C4-2B (cell line): ENCODE measurements around the gene FAM89B.

Source experiments
- H3K27ac ChIP-seq: fragments of 450-650 bp; 2 replicates; pipeline ENCODE4 v1.5.1; 2017
- ZFX ChIP-seq: fragments of 450-650 bp; IDR thresholded peaks from 2 replicates; pipeline ENCODE4 v1.6.1; 2017
- TF ChIP-seq, protein P1 (sequence below): fragments of 450-650 bp; conservative IDR thresholded peaks from 2 replicates; pipeline ENCODE4 v1.5.1; 2017; ENCODE audit warnings: mild to moderate bottlenecking

The FAM89B gene

DNA sequence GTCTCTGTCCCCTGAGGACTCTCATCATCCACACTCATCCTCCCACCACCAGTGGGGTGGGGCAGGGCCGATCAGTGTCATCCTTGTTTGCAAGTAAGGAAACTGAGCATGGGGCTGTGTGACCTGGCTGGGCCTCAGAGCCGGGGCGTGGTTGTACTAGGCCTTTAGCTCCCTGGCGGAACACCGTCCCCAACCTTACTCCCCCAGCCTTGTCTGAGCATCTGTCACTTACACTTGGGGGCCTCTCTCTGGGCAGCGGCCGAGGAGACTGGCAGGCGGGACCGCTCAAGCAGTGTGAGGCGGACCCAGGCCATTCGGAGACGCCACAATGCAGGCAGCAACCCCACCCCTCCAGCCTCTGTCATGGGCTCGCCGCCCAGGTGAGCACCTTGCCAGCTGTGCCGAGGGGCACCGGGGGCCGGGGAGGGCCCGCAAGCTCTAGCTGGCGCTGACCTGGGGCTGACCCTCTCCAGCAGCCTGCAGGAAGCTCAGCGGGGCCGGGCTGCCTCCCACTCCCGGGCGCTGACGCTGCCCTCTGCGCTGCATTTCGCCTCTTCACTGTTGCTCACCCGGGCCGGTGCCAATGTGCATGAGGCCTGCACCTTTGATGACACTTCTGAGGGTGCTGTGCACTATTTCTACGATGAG, 47.1 kb downstream of the FAM89B start:
- H3K27ac ChIP-seq: no peak overlapping the region
- TF ChIP-seq, protein P1, sequence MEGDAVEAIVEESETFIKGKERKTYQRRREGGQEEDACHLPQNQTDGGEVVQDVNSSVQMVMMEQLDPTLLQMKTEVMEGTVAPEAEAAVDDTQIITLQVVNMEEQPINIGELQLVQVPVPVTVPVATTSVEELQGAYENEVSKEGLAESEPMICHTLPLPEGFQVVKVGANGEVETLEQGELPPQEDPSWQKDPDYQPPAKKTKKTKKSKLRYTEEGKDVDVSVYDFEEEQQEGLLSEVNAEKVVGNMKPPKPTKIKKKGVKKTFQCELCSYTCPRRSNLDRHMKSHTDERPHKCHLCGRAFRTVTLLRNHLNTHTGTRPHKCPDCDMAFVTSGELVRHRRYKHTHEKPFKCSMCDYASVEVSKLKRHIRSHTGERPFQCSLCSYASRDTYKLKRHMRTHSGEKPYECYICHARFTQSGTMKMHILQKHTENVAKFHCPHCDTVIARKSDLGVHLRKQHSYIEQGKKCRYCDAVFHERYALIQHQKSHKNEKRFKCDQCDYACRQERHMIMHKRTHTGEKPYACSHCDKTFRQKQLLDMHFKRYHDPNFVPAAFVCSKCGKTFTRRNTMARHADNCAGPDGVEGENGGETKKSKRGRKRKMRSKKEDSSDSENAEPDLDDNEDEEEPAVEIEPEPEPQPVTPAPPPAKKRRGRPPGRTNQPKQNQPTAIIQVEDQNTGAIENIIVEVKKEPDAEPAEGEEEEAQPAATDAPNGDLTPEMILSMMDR: no peak
- no peak for TF ChIP-seq ZFX

DNA sequence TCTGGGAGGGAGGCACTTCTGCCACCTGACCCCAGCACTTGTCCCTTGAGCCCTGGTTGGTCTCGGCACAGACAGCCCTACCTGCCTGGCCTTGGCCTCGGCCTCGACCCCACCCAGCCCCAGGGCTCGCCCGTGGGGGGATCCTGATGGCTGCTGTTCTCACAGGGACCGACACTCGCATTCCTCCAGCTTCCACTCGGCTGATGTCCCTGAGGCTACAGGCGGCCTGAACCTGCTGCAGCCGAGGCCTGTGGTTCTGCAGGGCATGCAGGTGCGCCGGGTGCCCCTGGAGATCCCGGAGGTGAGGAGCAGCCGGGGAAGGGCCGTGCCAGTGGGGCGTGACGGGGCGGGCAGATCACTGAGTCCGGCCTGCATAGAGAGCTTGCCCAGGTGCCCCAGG, 48.3 kb downstream of the FAM89B start:
- no peak for TF ChIP-seq ZFX
- TF ChIP-seq, protein P1: no peak
- no peak overlapping the region for H3K27ac ChIP-seq

DNA sequence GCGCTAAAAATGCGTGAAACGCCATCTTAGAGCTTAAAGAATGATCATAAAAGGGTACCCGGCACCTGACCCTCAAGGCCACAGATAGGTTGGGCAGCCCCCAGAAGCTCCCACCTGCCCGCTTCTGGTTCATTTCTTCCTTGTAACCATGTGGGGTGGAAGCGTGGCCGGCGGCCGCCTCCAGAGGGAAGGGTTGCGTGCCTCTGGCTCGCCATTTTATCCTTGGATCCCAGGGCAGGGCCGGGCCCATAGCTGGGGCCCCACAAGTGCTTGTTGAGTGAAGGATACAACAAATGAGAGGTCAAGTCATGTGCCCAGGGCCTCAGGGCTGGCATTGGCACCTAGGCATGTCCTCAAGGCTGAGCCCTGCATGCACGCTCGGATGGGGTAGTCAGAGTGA, 49.1 kb downstream of the FAM89B start:
- no peak overlapping the region for H3K27ac ChIP-seq
- TF ChIP-seq ZFX: no peak
- TF ChIP-seq, protein P1: no peak

DNA sequence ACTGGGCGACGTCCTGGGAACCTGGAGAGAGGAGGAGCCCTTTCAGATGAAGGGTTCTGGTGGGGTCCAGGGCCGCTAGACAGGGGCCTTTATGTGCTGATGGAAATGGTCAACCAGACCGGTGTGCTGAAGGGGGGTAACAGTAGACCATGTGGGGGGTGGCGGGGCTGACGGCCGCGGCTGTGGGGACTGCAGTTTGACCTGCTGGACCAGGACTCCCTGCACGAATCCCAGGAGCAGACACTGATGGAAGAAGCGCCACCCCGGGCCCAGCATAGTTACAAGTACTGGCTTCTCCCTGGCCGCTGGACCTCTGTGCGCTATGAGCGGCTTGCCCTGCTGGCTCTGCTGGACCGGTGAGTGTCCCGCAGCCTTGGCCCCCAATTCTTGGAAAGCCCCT, 49.7 kb downstream of the FAM89B start:
- TF ChIP-seq ZFX: no peak
- TF ChIP-seq, protein P1: no peak
- no peak overlapping the region for H3K27ac ChIP-seq

DNA sequence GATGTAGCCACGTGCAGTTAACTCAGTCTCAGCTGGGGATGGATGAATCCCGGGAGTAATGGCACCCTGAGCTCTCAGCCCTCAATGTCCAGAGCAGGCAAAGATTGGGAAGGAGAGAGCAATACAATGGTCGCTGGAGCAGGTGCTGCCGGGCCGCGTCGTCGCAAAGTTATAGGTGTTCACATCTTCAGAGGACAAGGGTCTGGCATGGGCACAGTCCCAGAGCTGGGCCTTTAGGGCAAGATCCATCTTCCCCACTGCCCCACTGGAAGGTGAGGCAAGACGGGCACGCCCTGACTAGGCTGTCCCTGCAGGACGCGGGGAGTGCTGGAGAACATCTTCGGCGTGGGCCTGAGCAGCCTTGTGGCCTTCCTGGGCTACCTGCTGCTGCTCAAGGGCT, 50.8 kb downstream of the FAM89B start:
- no peak overlapping the region for H3K27ac ChIP-seq
- no peak for TF ChIP-seq ZFX
- TF ChIP-seq, protein P1: no peak
